Embryonic facial prominence (tissue), 1 donor: Measurements from ENCODE around the gene RERG.
A peak's percentile ranks its signal among the peaks of the same experiment; 100 is the strongest.

Experiments used
- DNase-seq: peaks from one replicate; pipeline ENCODE4 v3.0.0-alpha.2; 2016; ENCODE audit errors: extremely low spot score

The RERG gene

GRCh38 chr12:15186597-15186996 lies 34.6 kb downstream of the RERG start:
- no peak for DNase-seq

GRCh38 chr12:15184484-15184883 lies 36.7 kb downstream of the RERG start:
- DNase-seq = no peak

GRCh38 chr12:15183821-15184220 lies 37.4 kb downstream of the RERG start:
- DNase-seq = no peak

GRCh38 chr12:15181017-15181683 lies 40.1 kb downstream of the RERG start:
- no peak for DNase-seq

GRCh38 chr12:15180325-15180724 lies 40.9 kb downstream of the RERG start:
- DNase-seq = no peak

- DNase-seq = no peak
These were observed 41.5 kb downstream of the RERG start for GRCh38 chr12:15179672-15180071.

- no peak for DNase-seq
These were observed 48.1 kb downstream of the RERG start for GRCh38 chr12:15173142-15173541.

GRCh38 chr12:15172060-15172822 lies 49.0 kb downstream of the RERG start:
- DNase-seq = no peak

GRCh38 chr12:15171012-15171655 lies 50.1 kb downstream of the RERG start:
- no peak for DNase-seq

- DNase-seq = no peak
These were observed 53.1 kb downstream of the RERG start for GRCh38 chr12:15168026-15168678.

GRCh38 chr12:15165012-15165659 lies 56.1 kb downstream of the RERG start:
- DNase-seq = no peak

- DNase-seq = no peak
These were observed 57.9 kb downstream of the RERG start for GRCh38 chr12:15163030-15163976.

GRCh38 chr12:15158083-15158482 lies 63.1 kb downstream of the RERG start:
- DNase-seq = no peak

- DNase-seq = no peak
These were observed 63.9 kb downstream of the RERG start for GRCh38 chr12:15157269-15157671.

GRCh38 chr12:15155271-15155670 lies 65.9 kb downstream of the RERG start:
- DNase-seq = no peak

- DNase-seq = no peak
These were observed 67.1 kb downstream of the RERG start for GRCh38 chr12:15154103-15154502.

GRCh38 chr12:15152868-15153267 lies 68.3 kb downstream of the RERG start:
- no peak for DNase-seq

GRCh38 chr12:15152456-15152855 lies 68.8 kb downstream of the RERG start:
- DNase-seq = no peak

- peak; percentile 70 for DNase-seq
These were observed 69.8 kb downstream of the RERG start for GRCh38 chr12:15151161-15152091.

- no peak for DNase-seq
These were observed 74.6 kb downstream of the RERG start for GRCh38 chr12:15146585-15146984.
